Trophoblast cell (in vitro differentiated cells and primary cell): ENCODE measurements around the gene EFHB.
"Not testable (repeated sequence)": the region's sequence is repeated elsewhere in the genome, so short reads cannot be mapped to it uniquely, and the experiment has no call there.

Source experiments
- DNase-seq, 2 donors: peaks; one replicate each; pipeline ENCODE4 v3.0.0-alpha.2; 2016
- H2AFZ ChIP-seq: 2 replicates; pipeline ENCODE4 v1.6.1; 2013; ENCODE audit warnings: low read length, moderate library complexity, mild to moderate bottlenecking; ENCODE audit not compliant: insufficient read depth, poor library complexity
- H2AK5ac ChIP-seq: 2 replicates; pipeline ENCODE4 v1.6.1; 2013; ENCODE audit warnings: mild to moderate bottlenecking, low read length
- H2BK120ac ChIP-seq: 2 replicates; pipeline ENCODE4 v1.6.1; 2013; ENCODE audit warnings: low read length, mild to moderate bottlenecking, moderate library complexity; ENCODE audit not compliant: insufficient read depth, poor library complexity
- H2BK12ac ChIP-seq: 2 replicates; pipeline ENCODE4 v1.6.1; 2013; ENCODE audit warnings: mild to moderate bottlenecking, low read length, moderate library complexity
- H2BK5ac ChIP-seq: 2 replicates; pipeline ENCODE4 v1.6.1; 2013; ENCODE audit warnings: low read length, low read depth, moderate library complexity, mild to moderate bottlenecking; ENCODE audit not compliant: poor library complexity
- H3K14ac ChIP-seq: 2 replicates; pipeline ENCODE4 v1.6.1; 2013; ENCODE audit warnings: mild to moderate bottlenecking, low read length
- H3K18ac ChIP-seq: 2 replicates; pipeline ENCODE4 v1.6.1; 2013; ENCODE audit warnings: mild to moderate bottlenecking, low read length
- H3K23ac ChIP-seq: 2 replicates; pipeline ENCODE4 v1.6.1; 2013; ENCODE audit warnings: low read length
- H3K27ac ChIP-seq: 2 replicates; pipeline ENCODE4 v1.5.1; 2013; ENCODE audit warnings: low read depth, mild to moderate bottlenecking, inconsistent platforms, low read length, moderate library complexity
- H3K27me3 ChIP-seq: 2 replicates; pipeline ENCODE4 v1.6.1; 2013; ENCODE audit warnings: inconsistent platforms, mild to moderate bottlenecking, low read length, moderate library complexity; ENCODE audit not compliant: insufficient read depth
- H3K36me3 ChIP-seq, 2 experiments: 1 replicate in 1 of 2; 2 replicates in 1 of 2; pipeline ENCODE4 v1.6.1; 2013; ENCODE audit warnings: low read length in 2 of 2, mild to moderate bottlenecking in 2 of 2, moderate library complexity in 1 of 2; ENCODE audit not compliant: insufficient read depth in 2 of 2, control insufficient read depth in 1 of 2
- H3K4ac ChIP-seq: 2 replicates; pipeline ENCODE4 v1.6.1; 2013; ENCODE audit warnings: low read depth, mild to moderate bottlenecking, low read length, moderate library complexity
- H3K4me1 ChIP-seq, 2 experiments: 1 replicate in 1 of 2; 2 replicates in 1 of 2; pipeline ENCODE4 v1.6.1; 2013; ENCODE audit warnings: low read length in 2 of 2, mild to moderate bottlenecking in 2 of 2, moderate library complexity in 1 of 2; ENCODE audit not compliant: insufficient read depth in 2 of 2, control insufficient read depth in 1 of 2
- H3K4me2 ChIP-seq: 2 replicates; pipeline ENCODE4 v1.6.1; 2013; ENCODE audit warnings: inconsistent platforms, mild to moderate bottlenecking, low read length, moderate library complexity
- H3K4me3 ChIP-seq: 2 replicates; pipeline ENCODE4 v1.5.1; 2013; ENCODE audit warnings: mild to moderate bottlenecking, low read depth, low read length, inconsistent platforms
- H3K79me1 ChIP-seq: one replicate; pipeline ENCODE4 v1.6.1; 2013; ENCODE audit warnings: low read length
- H3K79me2 ChIP-seq: 2 replicates; pipeline ENCODE4 v1.6.1; 2013; ENCODE audit warnings: low read length, mild to moderate bottlenecking; ENCODE audit not compliant: control insufficient read depth, insufficient read depth, poor library complexity
- H3K9ac ChIP-seq: 2 replicates; pipeline ENCODE4 v1.6.1; 2013; ENCODE audit warnings: mild to moderate bottlenecking, low read length
- H3K9me3 ChIP-seq: 2 replicates; pipeline ENCODE4 v1.6.1; 2013; ENCODE audit warnings: low read depth, mild to moderate bottlenecking, control low read depth, inconsistent platforms, low read length; ENCODE audit not compliant: insufficient read depth
- H4K12ac ChIP-seq: 2 replicates; pipeline ENCODE4 v1.6.1; 2013; ENCODE audit warnings: low read depth, mild to moderate bottlenecking, low read length, moderate library complexity
- H4K8ac ChIP-seq: 2 replicates; pipeline ENCODE4 v1.6.1; 2013; ENCODE audit warnings: low read depth, mild to moderate bottlenecking, low read length, moderate library complexity
- H4K91ac ChIP-seq: one replicate; pipeline ENCODE4 v1.6.1; 2013; ENCODE audit warnings: low read depth, mild to moderate bottlenecking, low read length, moderate library complexity
- WGBS: extraction: QIAGEN DNeasy Blood & Tissue Kit; methylation state at CpG from one replicate; pipeline ENCODE4 v1.1.7; 2013; ENCODE audit warnings: missing lambda C conversion rate; ENCODE audit not compliant: insufficient read length, insufficient coverage; ENCODE audit errors: extremely low coverage; 5-methylcytosine and 5-hydroxymethylcytosine counted together

EFHB gene

GRCh38 chr3:19855318-19855717 lies 78.7 kb downstream of the EFHB start:
- H3K14ac ChIP-seq, H3K27ac ChIP-seq, H2AFZ ChIP-seq, H3K9me3 ChIP-seq, H4K91ac ChIP-seq, H3K4me3 ChIP-seq, H3K27me3 ChIP-seq, H4K12ac ChIP-seq, DNase-seq, H2AK5ac ChIP-seq, H2BK5ac ChIP-seq, H2BK120ac ChIP-seq, H3K4me1 ChIP-seq, H3K9ac ChIP-seq, H3K4me2 ChIP-seq, H3K79me1 ChIP-seq, H3K23ac ChIP-seq, H2BK12ac ChIP-seq, H3K4ac ChIP-seq, H3K18ac ChIP-seq, H3K79me2 ChIP-seq, H4K8ac ChIP-seq, H3K36me3 ChIP-seq: not testable (repeated sequence)
- WGBS: no CpG with 5 or more reads among the region's 13 CpGs

- H3K79me1 ChIP-seq, H4K91ac ChIP-seq, H2AFZ ChIP-seq, H3K18ac ChIP-seq, H3K4me2 ChIP-seq, H3K4me3 ChIP-seq, H3K9me3 ChIP-seq, H3K4me1 ChIP-seq, H2BK12ac ChIP-seq, H3K14ac ChIP-seq, H2AK5ac ChIP-seq, H4K8ac ChIP-seq, H3K79me2 ChIP-seq, H3K36me3 ChIP-seq, H2BK120ac ChIP-seq, H4K12ac ChIP-seq, H2BK5ac ChIP-seq, H3K27me3 ChIP-seq, H3K23ac ChIP-seq, H3K4ac ChIP-seq, H3K9ac ChIP-seq, DNase-seq, H3K27ac ChIP-seq: not testable (repeated sequence)
- no CpG with 5 or more reads among the region's 7 CpGs for WGBS
Measured at GRCh38 chr3:19846609-19847008, 87.4 kb downstream of the EFHB start.
